ENCODE data around the gene CCDC81. TPM values are rescaled to one million over a fixed set of nuclear protein-coding genes. Genes with fewer than 3 reads are reported as not detected.
"Not testable (repeated sequence)": the region's sequence is repeated elsewhere in the genome, so short reads cannot be mapped to it uniquely, and the experiment has no call there.

Gene CCDC81
- polyA plus RNA-seq, 1 donor (not counting 4 experiments of a cell fraction or from before 2014, with no cell fraction given): 0.42 TPM

GRCh38 chr11:86431258-86431657 lies 56.6 kb downstream of the CCDC81 start:
- no peak for FAIRE-seq
- Histone ChIP-seq H3K4me1 (ENCODE audit: control insufficient read depth, extremely low read depth, insufficient read depth, low read length) (no peaks in the 10 kb centered on the region), H3K36me3 (ENCODE audit: control insufficient read depth in 2 of 2, extremely low read depth in 1 of 2, insufficient read depth in 2 of 2, low read length in 2 of 2) (no peaks in the 10 kb centered on the region)

GRCh38 chr11:86433361-86434095 lies 58.8 kb downstream of the CCDC81 start:
- H3K9ac ChIP-seq (ENCODE audit: control insufficient read depth, extremely low read depth, insufficient read depth, low read length); H3K27me3 ChIP-seq (ENCODE audit: control insufficient read depth, extremely low read depth, insufficient read depth, low read length); DNase-seq (ENCODE audit: low read depth, low spot score); H3K27ac ChIP-seq (ENCODE audit: control insufficient read depth, insufficient read depth, low read length); H3K79me2 ChIP-seq (ENCODE audit: control insufficient read depth, insufficient read depth, low read length); H3K36me3 ChIP-seq (ENCODE audit: control insufficient read depth in 2 of 2, extremely low read depth in 1 of 2, insufficient read depth in 2 of 2, low read length in 2 of 2); H3K4me2 ChIP-seq (ENCODE audit: control insufficient read depth, extremely low read depth, insufficient read depth, low read depth, low read length); H4K20me1 ChIP-seq (ENCODE audit: control insufficient read depth, extremely low read depth, insufficient read depth, low read length); H2AFZ ChIP-seq (ENCODE audit: control insufficient read depth, low read length); H3K4me3 ChIP-seq (ENCODE audit: control insufficient read depth in 2 of 3, extremely low read depth in 1 of 3, insufficient read depth in 2 of 3, low read depth in 1 of 3, low read length in 3 of 3); FAIRE-seq; H3K9me1 ChIP-seq (ENCODE audit: control insufficient read depth, extremely low read depth, insufficient read depth, low read length); dilution Hi-C loops (cut with MboI; ENCODE audit: extremely low pct_ligation_motif_present, low sequenced_read_pairs); H3K9me3 ChIP-seq (ENCODE audit: control insufficient read depth, low read depth, low read length); H3K4me1 ChIP-seq (ENCODE audit: control insufficient read depth, extremely low read depth, insufficient read depth, low read length): not testable (repeated sequence)

More at GRCh38 chr11:86431258-86431657, 56.6 kb downstream of the CCDC81 start:
- dilution Hi-C loops (cut with MboI; ENCODE audit: extremely low pct_ligation_motif_present, low sequenced_read_pairs): no loop called here
- no peak overlapping the region for H2AFZ ChIP-seq (ENCODE audit: control insufficient read depth, low read length)
- no peak overlapping the region for H3K27ac ChIP-seq (ENCODE audit: control insufficient read depth, insufficient read depth, low read length)
- H4K20me1 ChIP-seq (ENCODE audit: control insufficient read depth, extremely low read depth, insufficient read depth, low read length): no peaks in the 10 kb centered on the region
- no peaks in the 10 kb centered on the region for H3K9me3 ChIP-seq (ENCODE audit: control insufficient read depth, low read depth, low read length)
- no peaks in the 10 kb centered on the region for H3K27me3 ChIP-seq (ENCODE audit: control insufficient read depth, extremely low read depth, insufficient read depth, low read length)
- no peak overlapping the region for H3K9ac ChIP-seq (ENCODE audit: control insufficient read depth, extremely low read depth, insufficient read depth, low read length)
- TF ChIP-seq CTCF (optimal IDR thresholded peaks at IDR 0.05 in 1 of 3, IDR thresholded peaks at IDR 0.05 in 1 of 3, conservative IDR thresholded peaks at IDR 0.05 in 1 of 3; ENCODE audit: extremely low read depth in 1 of 3, insufficient read depth in 2 of 3, low read length in 3 of 3): no peak
- no peak for TF ChIP-seq EZH2 (IDR thresholded peaks at IDR 0.05; ENCODE audit: low read length)
- no peak overlapping the region for H3K4me2 ChIP-seq (ENCODE audit: control insufficient read depth, extremely low read depth, insufficient read depth, low read depth, low read length)
- H3K79me2 ChIP-seq (ENCODE audit: control insufficient read depth, insufficient read depth, low read length): no peaks in the 10 kb centered on the region
- no peak for DNase-seq (ENCODE audit: low read depth, low spot score)
- no peak overlapping the region for H3K4me3 ChIP-seq (ENCODE audit: control insufficient read depth in 2 of 3, extremely low read depth in 1 of 3, insufficient read depth in 2 of 3, low read depth in 1 of 3, low read length in 3 of 3)
- H3K9me1 ChIP-seq (ENCODE audit: control insufficient read depth, extremely low read depth, insufficient read depth, low read length): no peaks in the 10 kb centered on the region

GRCh38 chr11:86435711-86436110 lies 61.0 kb downstream of the CCDC81 start:
- Histone ChIP-seq H3K9me1 (ENCODE audit: control insufficient read depth, extremely low read depth, insufficient read depth, low read length) (no peaks in the 10 kb centered on the region), H3K36me3 (ENCODE audit: control insufficient read depth in 2 of 2, extremely low read depth in 1 of 2, insufficient read depth in 2 of 2, low read length in 2 of 2) (no peaks in the 10 kb centered on the region), H4K20me1 (ENCODE audit: control insufficient read depth, extremely low read depth, insufficient read depth, low read length) (no peaks in the 10 kb centered on the region), H3K4me1 (ENCODE audit: control insufficient read depth, extremely low read depth, insufficient read depth, low read length) (no peaks in the 10 kb centered on the region), H3K4me3 (ENCODE audit: control insufficient read depth in 2 of 3, extremely low read depth in 1 of 3, insufficient read depth in 2 of 3, low read depth in 1 of 3, low read length in 3 of 3) (no peak overlapping the region), H3K9ac (ENCODE audit: control insufficient read depth, extremely low read depth, insufficient read depth, low read length) (no peak overlapping the region), H3K4me2 (ENCODE audit: control insufficient read depth, extremely low read depth, insufficient read depth, low read depth, low read length) (no peak overlapping the region), H3K27me3 (ENCODE audit: control insufficient read depth, extremely low read depth, insufficient read depth, low read length) (no peaks in the 10 kb centered on the region), H2AFZ (ENCODE audit: control insufficient read depth, low read length) (no peak overlapping the region), H3K9me3 (ENCODE audit: control insufficient read depth, low read depth, low read length) (no peaks in the 10 kb centered on the region), H3K79me2 (ENCODE audit: control insufficient read depth, insufficient read depth, low read length) (no peaks in the 10 kb centered on the region), H3K27ac (ENCODE audit: control insufficient read depth, insufficient read depth, low read length) (no peak overlapping the region)
- FAIRE-seq (no peak), DNase-seq (ENCODE audit: low read depth, low spot score) (no peak)
- no peak for TF ChIP-seq CTCF (optimal IDR thresholded peaks at IDR 0.05 in 1 of 3, IDR thresholded peaks at IDR 0.05 in 1 of 3, conservative IDR thresholded peaks at IDR 0.05 in 1 of 3; ENCODE audit: extremely low read depth in 1 of 3, insufficient read depth in 2 of 3, low read length in 3 of 3)
- no peak for TF ChIP-seq EZH2 (IDR thresholded peaks at IDR 0.05; ENCODE audit: low read length)
- dilution Hi-C loops (cut with MboI; ENCODE audit: extremely low pct_ligation_motif_present, low sequenced_read_pairs): no loop called here
